ENCODE data around the gene NISCH.

NISCH gene

GRCh38 chr3:52444860-52445793 is 10.3 kb upstream of the NISCH start, which contains the start of gene SEMA3G:
Gene SEMA3G (minus strand): TSS chr3:52445103. CDS start chr3:52445027, 76 bp downstream.
- H3K27me3 ChIP-seq (ENCODE audit: low read depth, low read length): no peaks in the 10 kb centered on the region
- H3K27ac ChIP-seq (ENCODE audit: low read length): no peak within 1 kb of the TSS
- no peaks in the 10 kb centered on the region for H3K79me2 ChIP-seq (ENCODE audit: low read length)
- no peaks in the 10 kb centered on the region for H3K36me3 ChIP-seq (replicated peaks; ENCODE audit: low read depth, low read length)
- peak within 1 kb of the TSS; percentile 77 for H2AFZ ChIP-seq (ENCODE audit: low read depth, low read length)
- H3K4me3 ChIP-seq (ENCODE audit: low read length): peak within 1 kb of the TSS; percentile 59
- H3K9ac ChIP-seq (ENCODE audit: low read length): peak within 1 kb of the TSS; percentile 26; the same call in 1 of the 2 replicates
- peak within 1 kb of the TSS; percentile 79 for H3K4me2 ChIP-seq (ENCODE audit: low read length)
- TF ChIP-seq, protein P1, sequence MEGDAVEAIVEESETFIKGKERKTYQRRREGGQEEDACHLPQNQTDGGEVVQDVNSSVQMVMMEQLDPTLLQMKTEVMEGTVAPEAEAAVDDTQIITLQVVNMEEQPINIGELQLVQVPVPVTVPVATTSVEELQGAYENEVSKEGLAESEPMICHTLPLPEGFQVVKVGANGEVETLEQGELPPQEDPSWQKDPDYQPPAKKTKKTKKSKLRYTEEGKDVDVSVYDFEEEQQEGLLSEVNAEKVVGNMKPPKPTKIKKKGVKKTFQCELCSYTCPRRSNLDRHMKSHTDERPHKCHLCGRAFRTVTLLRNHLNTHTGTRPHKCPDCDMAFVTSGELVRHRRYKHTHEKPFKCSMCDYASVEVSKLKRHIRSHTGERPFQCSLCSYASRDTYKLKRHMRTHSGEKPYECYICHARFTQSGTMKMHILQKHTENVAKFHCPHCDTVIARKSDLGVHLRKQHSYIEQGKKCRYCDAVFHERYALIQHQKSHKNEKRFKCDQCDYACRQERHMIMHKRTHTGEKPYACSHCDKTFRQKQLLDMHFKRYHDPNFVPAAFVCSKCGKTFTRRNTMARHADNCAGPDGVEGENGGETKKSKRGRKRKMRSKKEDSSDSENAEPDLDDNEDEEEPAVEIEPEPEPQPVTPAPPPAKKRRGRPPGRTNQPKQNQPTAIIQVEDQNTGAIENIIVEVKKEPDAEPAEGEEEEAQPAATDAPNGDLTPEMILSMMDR (IDR thresholded peaks at IDR 0.05; ENCODE audit: low read depth, low read length): peak; percentile 24
- no peak for TF ChIP-seq EZH2phosphoT487 (IDR thresholded peaks at IDR 0.05; ENCODE audit: low read depth)
- H3K4me1 ChIP-seq (ENCODE audit: low read length): peaks cover 22% of the 10 kb centered on the region
- H4K20me1 ChIP-seq (ENCODE audit: insufficient read depth, low read length): no peaks in the 10 kb centered on the region
- H3K9me3 ChIP-seq (ENCODE audit: insufficient read depth, low read length): no peaks in the 10 kb centered on the region

- Histone ChIP-seq H3K4me2 (ENCODE audit: low read length) (0 out of 2 replicates have a peak overlapping the region, but pooled peaks have one; percentile 79), H3K79me2 (ENCODE audit: low read length) (no peaks in the 10 kb centered on the region), H3K9me3 (ENCODE audit: insufficient read depth, low read length) (no peaks in the 10 kb centered on the region), H3K4me1 (ENCODE audit: low read length) (peaks cover 22% of the 10 kb centered on the region), H2AFZ (ENCODE audit: low read depth, low read length) (0 out of 2 replicates have a peak overlapping the region, but pooled peaks have one; percentile 32), H3K36me3 (replicated peaks; ENCODE audit: low read depth, low read length) (no peaks in the 10 kb centered on the region), H3K27me3 (ENCODE audit: low read depth, low read length) (no peaks in the 10 kb centered on the region), H3K27ac (ENCODE audit: low read length) (no peak overlapping the region), H3K9ac (ENCODE audit: low read length) (peak overlapping the region; percentile 26; the same call in 1 of the 2 replicates), H3K4me3 (ENCODE audit: low read length) (no peak overlapping the region), H4K20me1 (ENCODE audit: insufficient read depth, low read length) (no peaks in the 10 kb centered on the region)
- no peak for TF ChIP-seq EZH2phosphoT487 (IDR thresholded peaks at IDR 0.05; ENCODE audit: low read depth)
- TF ChIP-seq, protein P1 (IDR thresholded peaks at IDR 0.05; ENCODE audit: low read depth, low read length): no peak
Observed at GRCh38 chr3:52446042-52446441, 9.4 kb upstream of the NISCH start.

DNA sequence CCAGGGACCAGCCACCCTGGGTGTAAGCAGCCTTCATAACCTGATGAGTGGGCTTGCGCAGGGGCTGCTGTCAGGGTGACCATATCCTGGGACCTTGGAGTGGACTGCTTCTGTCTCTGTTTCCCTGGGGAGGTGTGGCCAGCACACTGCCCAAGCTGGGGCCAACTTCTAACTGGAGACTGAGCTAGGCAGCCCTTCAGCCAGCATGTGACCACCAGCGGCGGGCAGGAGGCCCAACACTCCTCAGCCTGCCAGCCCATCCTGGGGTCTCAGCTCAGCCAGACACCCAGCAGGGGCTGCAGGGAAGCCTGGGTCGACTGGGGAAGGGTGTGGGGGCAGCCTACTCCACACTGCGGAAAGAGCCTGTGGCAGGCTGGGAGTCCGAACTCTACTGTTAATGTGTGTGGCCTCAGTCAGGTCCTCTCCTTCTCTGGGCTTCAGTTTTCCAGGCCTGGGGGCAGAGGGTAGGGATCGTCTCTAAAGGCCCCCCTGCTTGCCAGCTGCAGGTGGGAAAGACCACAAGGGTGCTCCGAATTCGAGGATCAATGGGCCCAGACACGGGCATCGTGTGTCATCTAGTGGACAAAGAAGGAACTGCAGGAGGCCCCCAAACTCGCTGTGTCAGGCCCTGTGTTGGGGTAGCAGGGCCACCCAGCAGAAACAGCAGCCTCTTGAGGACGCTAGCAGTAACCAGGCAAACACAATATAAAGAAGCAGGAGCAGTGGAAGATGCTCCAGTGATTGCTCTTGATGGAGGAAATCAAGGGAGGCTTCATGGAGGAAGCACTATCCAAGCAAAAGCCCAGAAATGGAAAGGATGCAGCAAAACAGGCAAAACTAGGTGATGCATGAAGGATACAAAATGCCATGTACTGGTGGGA is 8.5 kb upstream of the NISCH start:
- peaks cover 22% of the 10 kb centered on the region for H3K4me1 ChIP-seq (ENCODE audit: low read length)
- TF ChIP-seq, protein P1 (IDR thresholded peaks at IDR 0.05; ENCODE audit: low read depth, low read length): peak; percentile 98
- TF ChIP-seq EZH2phosphoT487 (IDR thresholded peaks at IDR 0.05; ENCODE audit: low read depth): no peak
- no peaks in the 10 kb centered on the region for H3K9me3 ChIP-seq (ENCODE audit: insufficient read depth, low read length)
- no peaks in the 10 kb centered on the region for H3K36me3 ChIP-seq (replicated peaks; ENCODE audit: low read depth, low read length)
- no peak overlapping the region for H3K27ac ChIP-seq (ENCODE audit: low read length)
- H4K20me1 ChIP-seq (ENCODE audit: insufficient read depth, low read length): no peaks in the 10 kb centered on the region
- no peak overlapping the region for H2AFZ ChIP-seq (ENCODE audit: low read depth, low read length)
- no peak overlapping the region for H3K9ac ChIP-seq (ENCODE audit: low read length)
- H3K79me2 ChIP-seq (ENCODE audit: low read length): no peaks in the 10 kb centered on the region
- H3K27me3 ChIP-seq (ENCODE audit: low read depth, low read length): no peaks in the 10 kb centered on the region
- H3K4me3 ChIP-seq (ENCODE audit: low read length): no peak overlapping the region
- H3K4me2 ChIP-seq (ENCODE audit: low read length): peak overlapping the region; percentile 38

Data from OCI-LY3 (cell line).